GM12891 (cell line): ENCODE results near the gene CBY2.

Experiments
- POLR2A ChIP-seq: IDR thresholded peaks from 2 replicates; pipeline ENCODE4 v1.6.1; 2011; ENCODE audit warnings: low read depth, low read length, control low read depth
- POLR2AphosphoS5 ChIP-seq: IDR thresholded peaks from 2 replicates; pipeline ENCODE4 v1.6.1; 2011; ENCODE audit warnings: low read depth, low read length, control low read depth
- SPI1 ChIP-seq: IDR thresholded peaks from 2 replicates; pipeline ENCODE4 v1.6.1; 2011; ENCODE audit warnings: low read depth, low read length, control low read depth
- TAF1 ChIP-seq: IDR thresholded peaks from 2 replicates; pipeline ENCODE4 v1.6.1; 2011; ENCODE audit warnings: low read depth, low read length, control low read depth

- TF ChIP-seq POLR2A (no peak), POLR2AphosphoS5 (no peak), TAF1 (no peak), SPI1 (no peak)
Observed at GRCh38 chr13:45659536-45659935, 42.6 kb upstream of the CBY2 start.
